Measurements from ENCODE around the gene ADM.

DNA sequence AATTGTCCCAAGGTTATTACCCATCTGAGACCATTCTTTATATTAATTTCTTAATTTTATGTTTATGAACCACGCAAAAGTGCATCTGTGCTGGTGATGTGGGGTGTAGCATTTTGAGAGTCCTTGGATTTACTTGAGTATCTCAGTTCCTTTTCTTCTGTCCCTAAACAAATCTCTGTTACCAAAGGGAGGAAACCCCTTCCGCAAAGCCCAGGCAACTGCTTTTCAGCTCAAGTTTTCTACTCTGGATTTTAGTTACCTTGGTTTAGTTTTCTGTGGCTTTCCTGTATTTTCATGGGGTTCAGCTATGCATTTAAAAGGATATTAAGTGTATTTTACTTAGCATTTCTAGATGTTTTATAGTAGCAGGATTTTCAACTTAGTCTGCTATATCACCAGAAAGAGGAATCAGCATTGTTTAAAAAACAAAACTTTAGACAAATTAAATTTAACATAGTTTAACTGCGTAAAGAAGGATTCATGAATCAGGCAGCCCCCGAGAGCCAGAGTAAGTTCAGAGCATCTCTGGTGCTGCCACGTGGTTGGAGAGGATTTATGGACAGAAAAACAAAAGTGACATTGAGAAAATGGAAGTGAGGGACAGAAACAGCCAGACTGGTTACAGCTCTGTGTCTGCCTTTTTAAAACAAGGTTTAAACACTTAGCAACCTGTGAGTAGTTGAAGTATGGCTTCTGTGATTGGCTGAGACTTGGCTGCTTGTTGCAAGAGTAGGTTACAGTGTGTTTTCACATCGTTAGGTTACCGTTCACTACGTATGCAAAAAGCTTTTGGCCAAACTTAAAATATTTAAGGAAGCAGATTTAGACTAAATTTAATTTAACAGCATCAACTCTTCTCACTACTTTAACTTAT is 9.6 kb downstream of the ADM start:
- TF ChIP-seq BHLHE40 (IDR thresholded peaks at IDR 0.05; ENCODE audit: borderline replicate concordance) (no peak), CTBP1 (IDR thresholded peaks at IDR 0.05; ENCODE audit: borderline replicate concordance) (no peak), NFRKB (IDR thresholded peaks at IDR 0.05) (no peak), SP1 (IDR thresholded peaks at IDR 0.05) (no peak), ARNT (IDR thresholded peaks at IDR 0.05) (no peak), FOXA1 (IDR thresholded peaks at IDR 0.05) (no peak), FOXM1 (IDR thresholded peaks at IDR 0.05; ENCODE audit: borderline replicate concordance) (no peak), ELF4 (IDR thresholded peaks at IDR 0.05) (no peak), ZNF384 (IDR thresholded peaks at IDR 0.05) (no peak), SUZ12 (IDR thresholded peaks at IDR 0.05) (no peak)

Data from HEK293T (cell line).